ENCODE results near the gene B4GALT1.

B4GALT1 gene

GRCh38 chr9:33167084-33167971 lies at the start of gene B4GALT1:
B4GALT1 (minus strand) TSS chr9:33167336; CDS start chr9:33167169, 167 bp downstream.
- Mint-ChIP-seq H3K27ac (peak within 1 kb of the TSS; percentile 99), H3K36me3 (ENCODE audit: low read depth) (peaks cover 17% of the 10 kb centered on the region), H3K9me3 (no peaks in the 10 kb centered on the region), H3K4me3 (peak within 1 kb of the TSS; percentile 94), H3K4me1 (ENCODE audit: low read depth) (peaks cover 54% of the 10 kb centered on the region), H3K27me3 (ENCODE audit: low read depth) (no peaks in the 10 kb centered on the region)

GRCh38 chr9:33211695-33212393 lies 44.7 kb upstream of the B4GALT1 start:
- no peak overlapping the region for H3K4me3 Mint-ChIP-seq
- no peaks in the 10 kb centered on the region for H3K36me3 Mint-ChIP-seq (ENCODE audit: low read depth)
- no peak overlapping the region for H3K27ac Mint-ChIP-seq
- peaks cover 25% of the 10 kb centered on the region for H3K27me3 Mint-ChIP-seq (ENCODE audit: low read depth)
- H3K9me3 Mint-ChIP-seq: no peaks in the 10 kb centered on the region
- H3K4me1 Mint-ChIP-seq (ENCODE audit: low read depth): peaks cover 6% of the 10 kb centered on the region

GRCh38 chr9:33210006-33210715 lies 43.0 kb upstream of the B4GALT1 start:
- peaks cover 6% of the 10 kb centered on the region for H3K4me1 Mint-ChIP-seq (ENCODE audit: low read depth)

GRCh38 chr9:33209394-33209793 lies 42.3 kb upstream of the B4GALT1 start:
- H3K4me1 Mint-ChIP-seq (ENCODE audit: low read depth): peaks cover 6% of the 10 kb centered on the region
- H3K9me3 Mint-ChIP-seq: no peaks in the 10 kb centered on the region
- H3K27ac Mint-ChIP-seq: no peak overlapping the region
- H3K36me3 Mint-ChIP-seq (ENCODE audit: low read depth): no peaks in the 10 kb centered on the region
- H3K4me3 Mint-ChIP-seq: no peak overlapping the region
- H3K27me3 Mint-ChIP-seq (ENCODE audit: low read depth): peaks cover 7% of the 10 kb centered on the region

More at GRCh38 chr9:33210006-33210715, 43.0 kb upstream of the B4GALT1 start:
- Mint-ChIP-seq H3K36me3 (ENCODE audit: low read depth) (no peaks in the 10 kb centered on the region), H3K27ac (no peak overlapping the region), H3K9me3 (no peaks in the 10 kb centered on the region), H3K27me3 (ENCODE audit: low read depth) (peaks cover 11% of the 10 kb centered on the region), H3K4me3 (no peak overlapping the region)

GRCh38 chr9:33202552-33203201 lies 35.5 kb upstream of the B4GALT1 start:
- Mint-ChIP-seq H3K27ac (peak overlapping the region; percentile 51), H3K27me3 (ENCODE audit: low read depth) (peaks cover 13% of the 10 kb centered on the region), H3K4me3 (peak overlapping the region; percentile 50), H3K4me1 (ENCODE audit: low read depth) (peaks cover 18% of the 10 kb centered on the region), H3K36me3 (ENCODE audit: low read depth) (no peaks in the 10 kb centered on the region), H3K9me3 (no peaks in the 10 kb centered on the region)

GRCh38 chr9:33202018-33202417 lies 34.9 kb upstream of the B4GALT1 start:
- Mint-ChIP-seq H3K27ac (peak overlapping the region; percentile 51), H3K4me1 (ENCODE audit: low read depth) (peaks cover 18% of the 10 kb centered on the region), H3K27me3 (ENCODE audit: low read depth) (peaks cover 14% of the 10 kb centered on the region), H3K36me3 (ENCODE audit: low read depth) (no peaks in the 10 kb centered on the region), H3K9me3 (no peaks in the 10 kb centered on the region), H3K4me3 (peak overlapping the region; percentile 18)

- Mint-ChIP-seq H3K9me3 (no peaks in the 10 kb centered on the region), H3K4me1 (ENCODE audit: low read depth) (peaks cover 16% of the 10 kb centered on the region), H3K4me3 (no peak overlapping the region), H3K27ac (no peak overlapping the region), H3K36me3 (ENCODE audit: low read depth) (no peaks in the 10 kb centered on the region), H3K27me3 (ENCODE audit: low read depth) (peaks cover 16% of the 10 kb centered on the region)
Observed at GRCh38 chr9:33198165-33198564, 31.0 kb upstream of the B4GALT1 start.

- Mint-ChIP-seq H3K27ac (no peak overlapping the region), H3K9me3 (no peaks in the 10 kb centered on the region), H3K36me3 (ENCODE audit: low read depth) (no peaks in the 10 kb centered on the region), H3K4me1 (ENCODE audit: low read depth) (peaks cover 9% of the 10 kb centered on the region), H3K4me3 (no peak overlapping the region), H3K27me3 (ENCODE audit: low read depth) (peaks cover 16% of the 10 kb centered on the region)
Observed at GRCh38 chr9:33197279-33198152, 30.4 kb upstream of the B4GALT1 start.

- H3K9me3 Mint-ChIP-seq: no peaks in the 10 kb centered on the region
- no peak overlapping the region for H3K4me3 Mint-ChIP-seq
- peaks cover 2% of the 10 kb centered on the region for H3K4me1 Mint-ChIP-seq (ENCODE audit: low read depth)
- H3K27me3 Mint-ChIP-seq (ENCODE audit: low read depth): peaks cover 16% of the 10 kb centered on the region
- H3K36me3 Mint-ChIP-seq (ENCODE audit: low read depth): no peaks in the 10 kb centered on the region
- H3K27ac Mint-ChIP-seq: no peak overlapping the region
Observed at GRCh38 chr9:33196736-33197135, 29.6 kb upstream of the B4GALT1 start.

GRCh38 chr9:33193818-33194217 lies 26.7 kb upstream of the B4GALT1 start:
- H3K27me3 Mint-ChIP-seq (ENCODE audit: low read depth): peaks cover 25% of the 10 kb centered on the region
- no peaks in the 10 kb centered on the region for H3K9me3 Mint-ChIP-seq
- peaks cover 2% of the 10 kb centered on the region for H3K4me1 Mint-ChIP-seq (ENCODE audit: low read depth)
- H3K27ac Mint-ChIP-seq: no peak overlapping the region
- no peak overlapping the region for H3K4me3 Mint-ChIP-seq
- no peaks in the 10 kb centered on the region for H3K36me3 Mint-ChIP-seq (ENCODE audit: low read depth)

- Mint-ChIP-seq H3K4me1 (ENCODE audit: low read depth) (no peaks in the 10 kb centered on the region), H3K4me3 (no peak overlapping the region), H3K27me3 (ENCODE audit: low read depth) (peaks cover 18% of the 10 kb centered on the region), H3K36me3 (ENCODE audit: low read depth) (no peaks in the 10 kb centered on the region), H3K9me3 (no peaks in the 10 kb centered on the region), H3K27ac (no peak overlapping the region)
Observed at GRCh38 chr9:33192493-33193255, 25.5 kb upstream of the B4GALT1 start.

- Mint-ChIP-seq H3K36me3 (ENCODE audit: low read depth) (no peaks in the 10 kb centered on the region), H3K27me3 (ENCODE audit: low read depth) (peaks cover 13% of the 10 kb centered on the region), H3K27ac (no peak overlapping the region), H3K4me1 (ENCODE audit: low read depth) (peaks cover 11% of the 10 kb centered on the region), H3K9me3 (no peaks in the 10 kb centered on the region), H3K4me3 (no peak overlapping the region)
Observed at GRCh38 chr9:33190021-33190705, 23.0 kb upstream of the B4GALT1 start.
